Measurements from ENCODE around the gene GBP3.
A peak's percentile ranks its signal among the peaks of the same experiment; 100 is the strongest.
"Not testable (repeated sequence)": the region's sequence is repeated elsewhere in the genome, so short reads cannot be mapped to it uniquely, and the experiment has no call there.

Gene GBP3

GRCh38 chr1:88974616-88975172 is 48.0 kb downstream of the GBP3 start:
- DNase-seq = not testable (repeated sequence)

- DNase-seq = peak in 1 of 2 experiments; percentile 27
Observed at GRCh38 chr1:88973520-88974137, 49.0 kb downstream of the GBP3 start.

GRCh38 chr1:88961647-88962275 is 60.9 kb downstream of the GBP3 start:
- no peak for DNase-seq

GRCh38 chr1:88961081-88961480 is 61.6 kb downstream of the GBP3 start:
- DNase-seq = no peak
